MM.1S (cell line): ENCODE results near the gene STX16.

Experiments used
- DNase-seq: peaks from one replicate; pipeline ENCODE4 v3.0.0-alpha.2; 2015
- H2AFZ ChIP-seq: fragments of 300-600 bp; sonication (generic); 2 replicates; pipeline ENCODE4 v1.6.0; 2016; ENCODE audit warnings: antibody characterized with exemption, low read length
- H3F3A ChIP-seq: fragments of 300-600 bp; sonication (generic); 2 replicates; pipeline ENCODE4 v1.6.1; 2016; ENCODE audit warnings: mild to moderate bottlenecking, antibody characterized with exemption, low read length, moderate library complexity, mixed read lengths; ENCODE audit not compliant: insufficient read depth
- H3K27ac ChIP-seq: fragments of 300-600 bp; sonication (generic); 2 replicates; pipeline ENCODE4 v1.5.1; 2016; ENCODE audit warnings: mild to moderate bottlenecking, low read length
- H3K27me3 ChIP-seq: fragments of 300-600 bp; sonication (generic); replicated peaks from 2 replicates; pipeline ENCODE4 v1.6.0; 2016; ENCODE audit warnings: low read length; ENCODE audit not compliant: insufficient read depth
- H3K36me3 ChIP-seq: fragments of 300-600 bp; sonication (generic); replicated peaks from 2 replicates; pipeline ENCODE4 v1.6.1; 2016; ENCODE audit warnings: mild to moderate bottlenecking, low read length, mixed read lengths; ENCODE audit not compliant: insufficient read depth
- H3K4me1 ChIP-seq: fragments of 300-600 bp; sonication (generic); 2 replicates; pipeline ENCODE4 v1.6.1; 2016; ENCODE audit warnings: low read length, mixed read lengths
- H3K4me2 ChIP-seq: fragments of 300-600 bp; sonication (generic); 2 replicates; pipeline ENCODE4 v1.6.0; 2016; ENCODE audit warnings: low read depth, low read length
- H3K4me3 ChIP-seq: fragments of 300-600 bp; sonication (generic); 2 replicates; pipeline ENCODE4 v1.5.1; 2016; ENCODE audit warnings: low read length, mixed read lengths
- H3K79me2 ChIP-seq: fragments of 300-600 bp; sonication (generic); 2 replicates; pipeline ENCODE4 v1.6.1; 2016; ENCODE audit warnings: mixed run types, low read length, mixed read lengths
- H3K9ac ChIP-seq: fragments of 300-600 bp; sonication (generic); 2 replicates; pipeline ENCODE4 v1.6.1; 2016; ENCODE audit warnings: low read length, mixed read lengths
- H3K9me2 ChIP-seq: fragments of 300-600 bp; sonication (generic); replicated peaks from 2 replicates; pipeline ENCODE4 v1.6.1; 2016; ENCODE audit warnings: mild to moderate bottlenecking, low read length, mixed read lengths; ENCODE audit not compliant: insufficient read depth
- H3K9me3 ChIP-seq: fragments of 300-600 bp; sonication (generic); replicated peaks from 2 replicates; pipeline ENCODE4 v1.6.1; 2016; ENCODE audit warnings: mild to moderate bottlenecking, low read length, mixed read lengths; ENCODE audit not compliant: insufficient read depth
- H4K20me1 ChIP-seq: fragments of 300-600 bp; sonication (generic); 2 replicates; pipeline ENCODE4 v1.6.1; 2016; ENCODE audit warnings: mild to moderate bottlenecking, low read length, moderate library complexity, mixed read lengths; ENCODE audit not compliant: insufficient read depth
- CTCF ChIP-seq: fragments of 300-600 bp; sonication (generic); IDR thresholded peaks from 2 replicates; pipeline ENCODE4 v1.5.1; 2016; ENCODE audit warnings: antibody characterized with exemption, low read length, mixed read lengths
- EZH2 ChIP-seq: fragments of 300-600 bp; sonication (generic); optimal IDR thresholded peaks from 2 replicates; pipeline ENCODE3; 2017; ENCODE audit warnings: low read depth, mild to moderate bottlenecking, antibody characterized with exemption, low read length, mixed read lengths
- EZH2phosphoT487 ChIP-seq: fragments of 300-600 bp; sonication (generic); IDR thresholded peaks from 2 replicates; pipeline ENCODE4 v1.6.1; 2018; ENCODE audit warnings: antibody characterized with exemption, low read length

STX16 gene

DNA sequence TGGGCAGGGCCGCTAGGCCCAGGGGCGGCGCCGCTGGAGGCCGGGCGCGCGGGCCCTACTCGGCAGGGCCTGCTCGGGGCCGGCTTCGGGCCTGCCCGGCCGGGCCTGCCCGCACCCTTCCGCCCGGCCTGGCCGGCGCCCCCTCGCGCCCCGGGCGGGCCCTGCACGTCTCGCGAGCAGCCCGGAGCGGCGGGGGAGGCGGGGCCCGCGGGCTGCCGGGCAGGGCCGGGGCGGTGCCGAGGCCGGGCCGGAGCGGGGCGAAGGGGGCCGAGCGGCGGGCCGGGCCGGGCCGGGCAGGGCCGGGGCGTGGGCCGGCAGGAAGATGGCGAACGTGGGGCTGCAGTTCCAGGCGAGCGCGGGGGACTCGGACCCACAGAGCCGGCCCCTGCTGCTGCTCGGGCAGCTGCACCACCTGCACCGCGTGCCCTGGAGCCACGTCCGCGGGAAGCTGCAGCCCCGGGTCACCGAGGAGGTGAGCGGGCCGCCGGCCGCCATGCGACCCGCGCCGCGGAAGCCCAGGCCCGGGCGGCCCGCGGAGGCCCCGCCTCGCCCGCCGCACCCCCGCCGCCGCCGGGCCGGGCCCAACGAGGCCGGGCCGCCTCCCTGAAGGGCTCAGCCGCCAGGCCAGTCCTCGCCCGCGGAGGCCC is 41.6 kb downstream of the STX16 start, which contains the start of gene NPEPL1:
TSS of gene NPEPL1 (plus strand) at position 222 of the 647 bp plus-strand sequence. CDS start at position 323, 101 bp downstream.
- TF ChIP-seq EZH2phosphoT487 (no peak), EZH2 (no peak), CTCF (no peak)
- Histone ChIP-seq H3K4me1 (peaks cover 4% of the 10 kb centered on the region; the same call in 1 of the 2 replicates), H3K9ac (peak within 1 kb of the TSS; percentile 42; the same call in 1 of the 2 replicates), H3K36me3 (no peaks in the 10 kb centered on the region), H3K4me3 (peak within 1 kb of the TSS; percentile 46), H3K27ac (no peak within 1 kb of the TSS), H3K9me2 (no peaks in the 10 kb centered on the region), H3K4me2 (peak within 1 kb of the TSS; percentile 93), H3K9me3 (no peaks in the 10 kb centered on the region), H3K79me2 (no peaks in the 10 kb centered on the region), H3K27me3 (no peaks in the 10 kb centered on the region), H4K20me1 (no peaks in the 10 kb centered on the region), H2AFZ (peak within 1 kb of the TSS; percentile 95), H3F3A (peaks cover 3% of the 10 kb centered on the region; the same call in 1 of the 2 replicates)
- peak; percentile 85 for DNase-seq

- Histone ChIP-seq H3F3A (peaks cover 3% of the 10 kb centered on the region; the same call in 1 of the 2 replicates), H2AFZ (peak overlapping the region; percentile 56; the same call in 1 of the 2 replicates), H3K4me3 (peak overlapping the region; percentile 46), H3K36me3 (no peaks in the 10 kb centered on the region), H3K79me2 (no peaks in the 10 kb centered on the region), H3K27ac (no peak overlapping the region), H3K9ac (peak overlapping the region; percentile 42; the same call in 1 of the 2 replicates), H3K9me2 (no peaks in the 10 kb centered on the region), H3K4me2 (peak overlapping the region; percentile 93), H3K9me3 (no peaks in the 10 kb centered on the region), H3K4me1 (peaks cover 4% of the 10 kb centered on the region; the same call in 1 of the 2 replicates), H4K20me1 (no peaks in the 10 kb centered on the region), H3K27me3 (no peaks in the 10 kb centered on the region)
- no peak for DNase-seq
- no peak for TF ChIP-seq CTCF
- TF ChIP-seq EZH2phosphoT487, result no peak
- TF ChIP-seq EZH2, result no peak
Observed at GRCh38 chr20:58693226-58694006, 42.3 kb downstream of the STX16 start.

- no peak overlapping the region for H3K27ac ChIP-seq
- H3K4me1 ChIP-seq, result peaks cover 4% of the 10 kb centered on the region; the same call in 1 of the 2 replicates
- H3K4me2 ChIP-seq, result no peak overlapping the region
- no peak for DNase-seq
- no peaks in the 10 kb centered on the region for H3K9me3 ChIP-seq
- no peak overlapping the region for H2AFZ ChIP-seq
- H3K4me3 ChIP-seq, result no peak overlapping the region
- H3K79me2 ChIP-seq, result no peaks in the 10 kb centered on the region
- no peak overlapping the region for H3K9ac ChIP-seq
- no peak for TF ChIP-seq EZH2
- no peak for TF ChIP-seq CTCF
- no peak for TF ChIP-seq EZH2phosphoT487
- no peaks in the 10 kb centered on the region for H4K20me1 ChIP-seq
- no peaks in the 10 kb centered on the region for H3K36me3 ChIP-seq
- peaks cover 3% of the 10 kb centered on the region; the same call in 1 of the 2 replicates for H3F3A ChIP-seq
- H3K9me2 ChIP-seq, result no peaks in the 10 kb centered on the region
- no peaks in the 10 kb centered on the region for H3K27me3 ChIP-seq
Observed at GRCh38 chr20:58694241-58695083, 43.4 kb downstream of the STX16 start.
